Muscle of arm (tissue), 14 donors: ENCODE data around the gene SSTR4. TPM values are rescaled to one million over a fixed set of nuclear protein-coding genes. Genes with fewer than 3 reads are reported as not detected.
"Not testable (repeated sequence)": the region's sequence is repeated elsewhere in the genome, so short reads cannot be mapped to it uniquely, and the experiment has no call there.

Experiments used
- DNase-seq: peaks from one replicate; pipeline ENCODE4 v3.0.0-alpha.2; 2013
- long read RNA-seq, 11 donors: transcript quantifications; one replicate each; lab custom pipeline, GENCODE V29; 2026
- polyA plus RNA-seq, 12 donors: library from polyadenylated mRNA; unstranded; fragments of 120-200 nt; gene quantifications; one replicate each; pipeline ENCODE4 v1.2.1, GENCODE V29; 2013; ENCODE audit not compliant: insufficient read length in 12 of 12

Gene SSTR4, protein sequence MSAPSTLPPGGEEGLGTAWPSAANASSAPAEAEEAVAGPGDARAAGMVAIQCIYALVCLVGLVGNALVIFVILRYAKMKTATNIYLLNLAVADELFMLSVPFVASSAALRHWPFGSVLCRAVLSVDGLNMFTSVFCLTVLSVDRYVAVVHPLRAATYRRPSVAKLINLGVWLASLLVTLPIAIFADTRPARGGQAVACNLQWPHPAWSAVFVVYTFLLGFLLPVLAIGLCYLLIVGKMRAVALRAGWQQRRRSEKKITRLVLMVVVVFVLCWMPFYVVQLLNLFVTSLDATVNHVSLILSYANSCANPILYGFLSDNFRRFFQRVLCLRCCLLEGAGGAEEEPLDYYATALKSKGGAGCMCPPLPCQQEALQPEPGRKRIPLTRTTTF
- polyA plus RNA-seq, result under 1 TPM in 1 of 12 donors, not detected in 11; 0.15 TPM
- long read RNA-seq, donor 1, result 0 reads
- long read RNA-seq, donor 2, result 0 reads
- long read RNA-seq, donor 3, result 0 reads
- long read RNA-seq, donor 4, result 0 reads
- long read RNA-seq, donor 5, result 0 reads
- long read RNA-seq, donor 6, result 0 reads
- long read RNA-seq, donor 7, result 0 reads
- long read RNA-seq, donor 8, result 0 reads
- long read RNA-seq, donor 9, result 0 reads
- long read RNA-seq, donor 10, result 0 reads
- long read RNA-seq, donor 11, result 0 reads

DNA sequence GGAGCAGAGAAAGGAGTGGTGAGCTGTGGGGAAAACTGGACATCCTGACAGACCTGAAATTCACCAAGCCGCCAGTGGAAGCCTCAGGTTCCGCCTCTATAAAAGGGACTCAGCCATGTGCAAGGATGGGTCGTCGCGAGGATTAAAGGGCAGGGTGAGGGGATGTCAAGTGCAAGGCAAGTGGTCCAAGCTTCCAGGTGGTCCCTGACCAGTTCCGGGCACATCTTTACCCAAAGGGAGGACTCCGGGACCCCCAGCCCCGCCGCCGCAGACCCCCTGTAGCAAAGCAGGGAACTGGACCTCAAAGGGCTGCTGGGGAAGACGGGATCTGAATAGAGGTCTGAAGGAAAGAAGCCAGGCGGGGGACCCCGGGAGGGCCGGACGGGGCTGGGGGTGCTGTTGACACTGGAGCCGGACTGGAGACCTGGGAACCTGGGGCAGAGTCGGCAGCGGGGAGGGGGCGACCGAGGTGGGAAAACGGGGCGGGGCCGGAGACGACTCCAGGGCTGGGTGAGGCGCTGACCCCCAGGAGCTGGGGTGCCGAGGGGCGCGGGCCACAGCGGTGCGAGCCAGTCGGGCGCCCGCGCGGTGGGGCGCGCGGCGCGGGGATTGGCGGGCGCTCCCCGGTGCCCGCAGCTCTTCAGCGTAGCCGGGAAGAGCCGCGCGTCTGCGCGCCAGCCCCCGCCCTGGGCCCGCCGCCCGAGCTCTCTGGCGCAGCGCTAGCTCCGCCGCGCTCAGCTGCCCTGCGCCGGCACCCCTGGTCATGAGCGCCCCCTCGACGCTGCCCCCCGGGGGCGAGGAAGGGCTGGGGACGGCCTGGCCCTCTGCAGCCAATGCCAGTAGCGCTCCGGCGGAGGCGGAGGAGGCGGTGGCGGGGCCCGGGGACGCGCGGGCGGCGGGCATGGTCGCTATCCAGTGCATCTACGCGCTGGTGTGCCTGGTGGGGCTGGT lies at the start of gene SSTR4:
SSTR4 (plus strand) TSS at position 592 of the 951 bp plus-strand sequence; CDS start at position 764, 172 bp downstream.
- no peak for DNase-seq

DNA sequence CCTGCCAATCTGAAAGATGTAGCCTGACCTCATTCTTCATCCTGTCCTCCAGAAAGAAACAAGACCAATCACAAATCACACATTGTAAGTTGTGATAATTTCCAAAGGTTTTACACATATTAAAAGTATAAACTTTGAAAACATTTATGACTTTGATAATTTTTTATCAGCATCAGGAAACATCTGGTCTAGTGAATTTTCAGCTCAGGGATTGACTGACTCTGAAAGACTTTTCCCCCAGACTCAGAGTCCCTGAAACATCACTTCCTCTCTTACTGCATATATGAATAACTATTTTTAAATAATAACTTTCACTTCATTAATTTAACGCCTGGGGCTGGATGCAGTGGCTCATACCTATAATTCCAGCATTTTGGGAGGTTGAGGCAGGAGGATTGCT lies 48.5 kb upstream of the SSTR4 start:
- DNase-seq, result no peak

DNA sequence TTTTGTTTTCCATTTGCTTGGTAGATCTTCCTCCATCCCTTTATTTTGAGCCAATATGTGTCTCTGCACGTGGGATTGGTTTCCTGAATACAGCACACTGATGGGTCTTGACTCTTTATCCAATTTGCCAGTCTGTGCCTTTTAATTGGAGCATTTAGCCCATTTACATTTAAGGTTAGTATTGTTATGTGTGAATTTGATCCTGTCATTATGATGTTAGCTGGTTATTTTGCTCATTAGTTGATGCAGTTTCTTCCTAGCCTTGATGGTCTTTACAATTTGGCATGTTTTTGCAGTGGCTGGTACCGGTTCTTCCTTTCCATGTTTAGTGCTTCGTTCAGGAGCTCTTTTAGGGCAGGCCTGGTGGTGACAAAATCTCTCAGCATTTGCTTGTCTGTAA lies 43.7 kb upstream of the SSTR4 start:
- not testable (repeated sequence) for DNase-seq

DNA sequence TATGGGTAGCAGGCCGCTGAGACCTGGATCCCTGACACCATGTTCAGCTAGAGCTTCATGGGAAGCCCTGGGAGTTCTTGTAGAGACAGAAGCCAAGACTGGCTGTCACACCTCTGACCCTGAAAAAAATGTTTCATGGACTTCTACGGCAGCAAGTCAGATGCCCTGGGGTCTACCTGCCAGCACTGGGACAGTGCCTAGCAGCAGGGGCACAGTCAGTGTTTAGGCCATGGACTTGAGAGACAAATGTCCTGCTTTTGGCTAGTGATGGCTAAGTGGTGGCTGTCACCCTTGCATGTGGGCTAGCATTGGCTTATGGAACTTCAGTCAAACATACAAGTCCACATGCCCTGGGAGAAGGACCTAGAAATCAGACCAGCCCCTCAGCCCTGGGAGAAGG lies 41.3 kb upstream of the SSTR4 start:
- DNase-seq, result no peak

DNA sequence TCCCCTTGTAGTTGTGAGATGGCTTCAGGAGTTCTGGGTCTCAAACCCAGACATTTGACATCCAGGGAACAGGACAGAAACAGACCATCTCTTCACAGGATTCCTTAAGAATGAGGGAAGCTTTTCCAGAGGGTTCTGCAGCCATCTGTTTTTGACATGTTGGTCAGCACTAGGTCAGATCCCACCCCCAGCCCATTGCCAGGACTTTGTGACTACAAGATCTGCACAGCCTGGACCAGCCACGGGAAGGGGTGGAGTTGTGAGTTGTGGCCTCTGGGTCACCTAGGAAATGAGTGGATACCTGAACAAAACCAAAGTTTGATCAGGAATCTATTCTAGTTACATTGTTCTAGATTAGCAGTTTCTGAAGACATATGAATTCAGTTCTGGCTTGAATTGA lies 39.2 kb upstream of the SSTR4 start:
- DNase-seq, result no peak

DNA sequence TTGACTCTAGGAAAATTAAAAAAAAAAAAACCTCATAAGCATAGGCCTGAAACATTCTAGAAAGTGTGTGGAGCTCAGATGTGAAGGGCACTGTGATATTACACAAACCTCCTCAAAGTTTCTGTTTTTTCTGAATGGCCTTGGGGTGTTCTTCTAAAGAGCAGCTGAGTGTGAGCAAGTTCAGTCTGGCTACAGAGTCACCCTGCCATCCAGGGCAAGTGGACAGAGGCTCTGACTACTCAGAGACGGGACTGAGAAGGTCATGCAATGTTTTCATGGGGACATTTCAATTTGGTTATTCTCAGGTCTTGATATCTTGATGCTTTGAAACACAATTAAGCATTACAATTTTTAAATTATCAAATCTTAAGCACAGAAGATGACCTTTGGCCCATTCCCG lies 36.6 kb upstream of the SSTR4 start:
- DNase-seq, result no peak

DNA sequence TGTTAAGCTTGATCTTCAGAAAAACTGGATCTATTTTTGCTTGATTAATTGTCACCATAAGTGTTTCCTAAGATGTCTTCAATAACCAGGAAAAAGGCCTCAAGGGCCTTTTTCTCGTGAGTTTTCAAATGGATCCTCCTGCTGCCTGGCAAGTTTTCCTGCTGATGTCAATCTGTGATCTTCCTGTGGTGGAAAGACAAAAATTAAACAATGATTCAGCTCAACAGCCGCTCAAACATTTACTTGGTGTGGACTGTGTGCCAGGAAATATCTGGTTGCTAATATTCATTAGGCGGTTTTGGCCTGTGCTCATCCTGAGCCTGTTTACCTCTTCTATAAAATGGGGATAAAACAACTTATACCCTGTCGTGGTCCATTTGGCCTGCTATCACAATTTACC lies 35.4 kb upstream of the SSTR4 start:
- no peak for DNase-seq

DNA sequence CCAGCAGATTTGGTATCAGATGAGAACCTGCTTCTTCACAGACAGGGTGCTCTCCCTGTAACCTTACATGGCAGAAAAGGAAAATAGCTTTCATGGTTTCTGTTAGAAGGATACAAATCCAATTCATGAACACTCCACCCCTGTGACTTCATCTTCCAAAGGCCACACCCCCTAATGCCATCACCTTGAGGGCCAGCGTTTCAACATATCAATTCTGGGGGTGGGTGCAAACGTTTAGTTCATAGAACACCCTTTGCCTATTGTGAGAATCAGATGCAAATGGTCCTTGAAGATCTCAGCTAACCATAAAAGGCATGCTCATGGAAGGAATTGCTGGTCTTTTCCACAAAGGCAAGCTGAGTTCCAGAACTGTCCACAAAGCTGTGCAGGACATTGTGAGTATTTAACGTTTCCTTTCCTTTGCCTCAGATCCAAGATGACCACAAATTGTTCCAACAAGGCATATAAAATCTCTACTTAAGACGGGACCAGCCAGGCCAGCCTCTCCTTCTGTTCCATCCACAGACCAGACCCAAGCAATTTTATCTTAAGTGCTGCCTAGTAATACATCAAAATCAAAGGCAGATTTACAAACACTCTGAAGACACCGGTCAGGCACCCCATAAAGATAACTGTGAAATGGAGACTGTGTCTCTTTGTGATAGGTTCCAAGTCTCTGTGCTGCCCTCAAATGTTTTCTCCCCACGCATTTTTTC lies 34.7 kb upstream of the SSTR4 start:
- DNase-seq, result no peak

DNA sequence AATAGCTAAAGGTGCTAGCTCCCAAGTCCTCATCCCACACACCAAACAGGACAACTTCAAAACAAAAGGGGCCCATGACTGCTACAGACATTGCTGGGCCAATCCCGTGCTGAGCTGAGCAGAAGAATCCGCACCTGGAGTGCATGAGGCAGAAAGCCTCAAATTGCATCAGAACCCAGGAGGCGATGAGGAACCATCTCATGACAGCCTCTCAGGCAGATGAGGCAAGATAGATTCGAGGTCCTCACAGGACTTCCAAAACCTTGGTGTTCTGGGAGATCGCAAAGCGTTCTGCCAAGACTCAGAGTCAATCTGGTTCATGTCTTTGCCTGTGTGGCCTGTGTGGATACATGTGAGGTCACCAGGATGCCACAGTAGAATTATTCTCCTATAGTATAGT lies 32.8 kb upstream of the SSTR4 start:
- no peak for DNase-seq

DNA sequence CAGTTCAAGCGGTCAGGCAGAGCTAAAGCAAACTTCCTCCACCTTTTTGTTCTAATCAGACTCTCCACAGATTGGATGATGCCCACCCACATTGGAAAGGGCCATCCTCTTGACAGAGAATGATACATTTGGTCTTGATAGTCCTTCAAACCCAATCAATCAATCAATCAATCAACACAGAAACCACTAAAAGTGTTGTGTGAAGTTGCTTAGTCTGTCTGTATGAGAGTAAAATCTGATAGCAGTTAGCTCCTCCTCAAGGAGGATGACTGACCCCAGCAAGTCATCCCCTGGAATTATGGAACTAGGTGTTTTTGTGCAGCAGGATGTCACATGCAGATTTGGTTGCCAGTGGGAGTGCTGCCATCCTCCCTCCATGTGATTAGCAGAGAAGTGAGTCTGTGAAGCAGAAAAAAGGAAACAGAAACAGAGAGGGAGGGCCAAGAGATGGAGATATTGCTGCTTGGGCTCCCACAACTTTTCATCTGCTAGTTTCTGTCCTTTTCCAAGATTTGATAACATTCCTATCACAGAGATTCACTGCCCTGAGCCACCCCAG lies 32.0 kb upstream of the SSTR4 start:
- no peak for DNase-seq

DNA sequence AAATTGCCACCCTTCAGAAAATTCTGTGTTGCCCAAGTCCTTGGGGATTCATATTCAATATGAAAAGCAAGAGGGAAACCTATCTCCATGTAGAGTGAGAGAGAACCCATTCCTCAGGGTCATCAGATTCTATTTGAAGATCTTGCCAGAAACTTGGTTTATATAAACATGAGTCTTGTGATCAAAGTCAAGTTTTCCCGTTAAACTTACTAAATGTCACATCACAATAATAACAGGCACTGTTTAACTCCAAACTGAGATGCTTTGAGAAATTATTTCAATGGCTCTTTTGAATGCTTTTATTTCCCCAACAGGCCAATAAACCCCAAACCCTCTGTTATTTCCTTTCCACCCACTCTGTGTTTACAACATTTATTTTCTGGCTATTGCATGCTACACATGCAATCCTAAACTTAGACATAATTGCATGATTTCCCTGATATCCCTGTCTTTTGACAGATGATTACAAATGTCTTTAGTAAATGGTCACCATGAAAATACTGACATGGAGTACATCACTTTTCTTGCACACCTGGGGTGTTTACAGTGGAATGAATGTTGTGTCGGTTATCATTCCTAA lies 31.1 kb upstream of the SSTR4 start:
- no peak for DNase-seq

DNA sequence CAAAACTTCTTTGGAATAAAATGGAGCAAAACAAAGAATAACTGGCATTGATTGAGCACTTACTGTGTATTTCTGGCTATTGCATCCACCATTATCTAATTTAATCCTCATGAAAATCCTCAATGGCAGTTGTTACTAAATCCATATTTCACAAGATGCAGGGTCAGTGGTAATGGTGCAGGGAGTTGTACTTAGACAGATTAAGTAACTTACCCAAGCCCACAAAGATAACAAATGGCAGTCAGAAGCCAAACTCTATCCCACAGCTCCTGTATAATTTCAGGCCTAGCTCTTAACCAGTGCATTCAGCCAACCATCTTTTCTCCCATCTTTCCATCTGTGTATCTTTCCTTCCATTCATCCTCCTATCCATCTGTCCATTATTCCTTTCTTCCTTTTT lies 29.3 kb upstream of the SSTR4 start:
- no peak for DNase-seq

DNA sequence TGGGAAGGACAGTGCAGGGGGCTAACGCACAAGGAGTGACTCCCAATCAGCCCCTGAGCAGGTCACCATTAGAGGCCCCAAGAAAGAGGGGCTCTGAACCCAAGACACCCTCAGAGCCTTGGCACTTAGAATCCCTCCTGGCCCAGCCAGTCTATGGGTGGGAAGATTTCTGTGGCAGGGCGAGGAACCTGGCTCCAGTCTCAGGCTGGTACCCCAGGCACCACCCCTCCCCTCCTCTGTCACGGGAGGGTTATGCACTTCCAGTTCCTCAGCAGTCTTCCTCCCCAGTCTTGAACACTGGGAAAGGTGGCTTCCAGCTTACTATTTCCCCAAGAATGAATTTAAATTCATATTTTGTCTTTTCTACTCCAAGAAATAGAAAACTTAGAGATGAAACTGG lies 27.6 kb upstream of the SSTR4 start:
- DNase-seq, result no peak

DNA sequence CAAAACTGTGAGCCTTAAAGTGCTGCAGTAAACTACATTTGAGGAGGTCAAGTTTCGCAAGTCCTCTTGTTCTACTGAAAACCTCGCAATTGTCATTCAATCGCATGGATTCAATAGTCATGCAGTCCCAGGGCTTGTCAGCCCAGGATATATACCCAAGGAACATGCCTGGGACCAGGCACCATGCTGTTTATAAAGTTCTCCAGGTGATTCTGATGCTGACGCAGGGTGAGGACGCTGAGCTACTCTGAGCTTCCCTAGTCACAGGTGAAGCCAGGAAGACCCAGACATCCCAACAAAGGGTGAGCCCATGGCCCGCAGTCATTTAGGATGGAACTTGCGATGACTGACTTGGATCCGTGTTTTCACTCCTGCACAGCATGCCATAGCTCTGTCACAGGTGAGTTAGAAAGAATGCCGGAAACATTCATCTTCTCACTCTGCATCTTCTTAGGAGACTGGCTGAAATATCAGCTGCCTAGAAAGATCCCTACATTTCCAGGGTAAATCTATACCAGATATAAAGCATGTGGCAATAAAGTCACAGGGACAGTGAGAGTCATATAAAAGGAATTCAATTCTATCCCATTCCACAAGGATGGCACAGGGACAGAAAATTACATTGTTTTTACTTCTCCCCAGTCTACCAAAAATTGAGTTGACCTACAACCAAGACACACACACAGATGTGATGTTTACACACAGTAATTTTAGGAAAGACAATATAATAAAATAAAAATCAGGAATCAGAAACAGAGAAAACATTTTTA lies 27.0 kb upstream of the SSTR4 start:
- no peak for DNase-seq

DNA sequence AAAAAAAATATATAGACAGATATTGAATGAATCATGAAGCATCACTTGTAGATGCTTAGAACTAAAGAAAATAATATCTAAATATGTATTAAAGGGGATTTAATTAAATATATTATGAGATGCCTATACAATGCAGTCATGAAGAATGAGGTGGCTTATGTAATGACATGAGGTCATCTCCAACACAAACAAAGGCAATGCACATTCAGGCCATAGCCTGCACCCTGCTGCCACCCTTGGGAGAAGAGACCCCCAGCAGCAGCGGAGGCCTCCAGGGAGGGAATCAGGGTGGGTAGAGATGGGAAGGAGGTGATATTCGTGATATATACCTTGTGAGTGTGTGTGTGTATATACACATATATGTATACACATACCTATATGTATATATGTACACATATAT lies 26.4 kb upstream of the SSTR4 start:
- DNase-seq, result no peak

DNA sequence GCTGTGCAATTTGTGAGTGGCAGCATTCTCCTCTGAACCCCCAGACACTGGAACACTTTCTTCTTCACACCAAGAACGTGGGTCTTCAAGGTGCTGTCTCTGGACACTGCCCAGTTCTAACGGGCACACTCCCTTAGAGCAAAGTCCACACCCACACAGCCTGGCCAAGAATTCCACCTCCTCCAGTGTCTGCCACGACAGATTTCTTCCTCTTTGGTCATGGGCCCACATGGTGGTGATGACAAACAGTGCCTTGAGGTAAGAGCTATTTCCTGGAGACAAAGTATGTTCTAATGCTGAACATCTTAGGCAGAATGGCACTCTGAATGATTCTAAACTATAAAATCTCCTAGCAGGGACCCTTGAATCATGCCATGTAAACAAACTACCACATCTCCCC lies 25.5 kb upstream of the SSTR4 start:
- no peak for DNase-seq

DNA sequence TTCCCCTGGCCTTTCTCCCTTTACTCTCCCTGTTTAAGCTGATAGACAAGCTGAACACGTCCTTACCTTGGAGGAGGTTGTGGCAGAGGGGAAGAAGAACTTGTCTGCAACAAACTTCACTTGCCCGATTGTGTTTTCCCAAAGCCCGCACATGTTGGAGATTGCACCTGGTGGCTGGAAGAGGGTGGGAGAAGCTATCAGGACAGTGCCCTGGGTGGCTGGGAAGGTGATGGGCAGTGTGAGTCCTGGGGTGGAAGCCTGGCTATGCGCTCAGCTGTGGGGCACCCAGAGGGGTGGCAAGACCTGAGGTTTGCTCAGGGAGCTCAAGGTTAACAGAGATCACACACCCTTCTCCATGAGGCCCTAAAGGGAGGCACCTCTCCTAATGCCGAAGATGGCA lies 25.0 kb upstream of the SSTR4 start:
- no peak for DNase-seq

DNA sequence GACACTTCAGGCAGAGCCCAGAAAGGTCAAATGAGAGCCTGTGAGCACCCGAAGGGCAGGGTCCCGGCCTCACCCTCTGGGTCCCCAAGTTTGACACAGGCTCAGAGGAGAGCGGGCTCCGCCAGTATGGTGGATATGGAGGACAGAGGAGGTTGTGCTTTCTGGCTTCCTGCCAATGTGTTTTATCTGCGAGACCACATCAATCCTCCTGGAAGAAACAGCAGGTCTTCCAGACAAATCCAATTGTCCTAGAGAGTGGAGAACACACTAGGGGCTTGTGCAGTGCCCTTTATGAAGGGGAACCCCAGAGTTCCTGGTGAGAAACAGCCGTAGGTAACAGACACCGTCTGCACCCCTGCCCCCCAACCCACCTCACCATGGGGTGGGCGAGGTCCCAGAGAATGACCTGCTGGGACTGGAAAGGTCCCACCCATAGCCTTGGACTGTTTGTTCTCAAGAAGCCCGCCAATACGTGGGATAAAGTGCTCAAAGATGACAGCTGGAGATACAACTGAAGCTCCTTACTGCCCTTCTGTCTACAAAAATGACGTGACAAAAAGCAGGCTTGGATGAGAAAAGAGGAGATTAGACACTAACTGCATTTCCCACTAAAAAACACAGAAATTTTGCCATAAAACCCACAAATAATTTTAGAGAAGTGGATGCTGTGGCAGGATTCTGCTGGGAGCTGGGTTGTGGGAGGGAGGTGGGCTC lies 23.9 kb upstream of the SSTR4 start:
- DNase-seq, result no peak

DNA sequence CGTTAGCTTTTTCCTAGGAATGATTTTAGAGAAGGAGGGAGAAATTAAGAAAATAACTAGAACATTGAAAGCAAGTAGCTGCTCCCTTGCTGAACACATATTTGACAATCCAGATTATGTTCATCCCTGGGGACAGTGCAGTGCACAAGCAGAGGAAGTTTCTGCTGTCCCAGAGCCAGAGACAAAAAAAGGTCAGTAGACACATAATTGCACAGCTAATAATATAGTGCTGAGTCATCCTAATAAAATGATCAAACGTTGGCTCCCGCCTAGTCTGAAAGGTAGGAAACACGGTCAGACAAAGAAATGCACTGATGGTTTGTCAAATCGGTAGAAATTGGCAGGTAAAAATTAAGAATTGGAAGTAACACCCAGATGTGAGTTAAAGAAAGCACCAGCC lies 21.7 kb upstream of the SSTR4 start:
- DNase-seq, result no peak

DNA sequence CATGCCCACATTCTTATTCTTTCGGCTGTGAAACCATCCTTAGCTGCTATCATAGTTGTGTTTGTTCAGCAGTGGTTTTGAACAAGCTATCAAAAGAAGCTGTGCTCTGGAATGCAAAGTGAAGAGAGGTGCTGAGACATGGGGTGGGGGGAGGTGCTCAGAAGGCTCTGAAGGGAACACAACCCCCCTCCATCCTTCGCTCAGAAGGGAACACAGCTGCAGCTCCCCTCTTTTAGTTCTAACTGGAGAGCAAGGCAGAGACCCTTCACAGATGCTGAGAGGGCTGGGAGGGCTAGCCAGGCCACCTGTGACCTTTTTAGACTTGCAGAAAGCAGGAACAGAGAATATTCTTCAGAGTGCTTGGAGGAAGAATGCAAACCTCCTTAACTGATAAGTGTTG lies 17.6 kb upstream of the SSTR4 start:
- no peak for DNase-seq
